Suprapubic skin (tissue), 4 donors: ENCODE measurements around the gene GRID2. TPM values are rescaled to one million over a fixed set of nuclear protein-coding genes. Genes with fewer than 3 reads are reported as not detected.

Experiments
- DNase-seq, 2 donors: peaks; one replicate each; pipeline ENCODE4 v3.0.0-alpha.2; 2019; ENCODE audit warnings: low spot score in 2 of 2
- H3K27ac ChIP-seq: fragments of 200-600 bp; sonication (generic); one replicate; pipeline ENCODE4 v1.5.1; 2019
- H3K27me3 ChIP-seq: fragments of 200-600 bp; sonication (generic); one replicate; pipeline ENCODE4 v1.5.1; 2019
- H3K36me3 ChIP-seq: fragments of 200-600 bp; sonication (generic); one replicate; pipeline ENCODE4 v1.5.1; 2019
- H3K4me1 ChIP-seq: fragments of 200-600 bp; sonication (generic); one replicate; pipeline ENCODE4 v1.5.1; 2019
- H3K4me3 ChIP-seq: fragments of 200-600 bp; sonication (generic); one replicate; pipeline ENCODE4 v1.5.1; 2019; ENCODE audit warnings: mild to moderate bottlenecking
- H3K9me3 ChIP-seq: fragments of 200-600 bp; sonication (generic); one replicate; pipeline ENCODE4 v1.5.1; 2019
- EP300 ChIP-seq: sonication (generic); formaldehyde crosslinking; IDR thresholded peaks from one replicate; pipeline ENCODE4 v1.6.1; 2017; ENCODE audit warnings: antibody characterized with exemption
- POLR2A ChIP-seq, 2 donors: fragments of 450-650 bp; IDR thresholded peaks; one replicate each; pipeline ENCODE4 v1.6.1; 2017; ENCODE audit warnings: antibody characterized with exemption in 2 of 2, mild to moderate bottlenecking in 2 of 2, moderate library complexity in 2 of 2
- POLR2AphosphoS5 ChIP-seq, 3 donors: sonication (generic); formaldehyde crosslinking; IDR thresholded peaks; one replicate each; pipeline ENCODE4 v1.6.1; 2017; ENCODE audit warnings: antibody characterized with exemption in 3 of 3
- WGBS: methylation state at CpG from one replicate; pipeline ENCODE4 v1.1.5; 2018; 5-methylcytosine and 5-hydroxymethylcytosine counted together
- total RNA-seq, 4 donors: library from RNA; depleted of rRNA; stranded (reverse); fragments of >200 nt; gene quantifications; one replicate each; pipeline ENCODE4 v1.1.0, GENCODE V29; 2016
- TF ChIP-seq, protein P1 (sequence below), 2 donors: fragments of 200-600 bp in 1 of 2; fragments of 450-650 bp in 1 of 2; sonication (generic) in 1 of 2; IDR thresholded peaks; one replicate each; pipeline ENCODE4 v1.5.1; 2016 to 2019; ENCODE audit warnings: antibody characterized with exemption in 2 of 2, mild to moderate bottlenecking in 1 of 2, moderate library complexity in 1 of 2

The GRID2 gene
- total RNA-seq, 4 donors from 2014 or later = not detected

- Histone ChIP-seq H3K27me3 (no peaks in the 10 kb centered on the region), H3K4me1 (no peaks in the 10 kb centered on the region), H3K27ac (no peak overlapping the region), H3K36me3 (no peaks in the 10 kb centered on the region), H3K4me3 (no peak overlapping the region), H3K9me3 (no peaks in the 10 kb centered on the region)
- WGBS = 73% methylated on average over 4 of the region's 4 CpGs
- TF ChIP-seq POLR2AphosphoS5 (IDR thresholded peaks at IDR 0.05) (no peak), POLR2A (IDR thresholded peaks at IDR 0.05) (no peak), EP300 (no peak)
- TF ChIP-seq, protein P1, sequence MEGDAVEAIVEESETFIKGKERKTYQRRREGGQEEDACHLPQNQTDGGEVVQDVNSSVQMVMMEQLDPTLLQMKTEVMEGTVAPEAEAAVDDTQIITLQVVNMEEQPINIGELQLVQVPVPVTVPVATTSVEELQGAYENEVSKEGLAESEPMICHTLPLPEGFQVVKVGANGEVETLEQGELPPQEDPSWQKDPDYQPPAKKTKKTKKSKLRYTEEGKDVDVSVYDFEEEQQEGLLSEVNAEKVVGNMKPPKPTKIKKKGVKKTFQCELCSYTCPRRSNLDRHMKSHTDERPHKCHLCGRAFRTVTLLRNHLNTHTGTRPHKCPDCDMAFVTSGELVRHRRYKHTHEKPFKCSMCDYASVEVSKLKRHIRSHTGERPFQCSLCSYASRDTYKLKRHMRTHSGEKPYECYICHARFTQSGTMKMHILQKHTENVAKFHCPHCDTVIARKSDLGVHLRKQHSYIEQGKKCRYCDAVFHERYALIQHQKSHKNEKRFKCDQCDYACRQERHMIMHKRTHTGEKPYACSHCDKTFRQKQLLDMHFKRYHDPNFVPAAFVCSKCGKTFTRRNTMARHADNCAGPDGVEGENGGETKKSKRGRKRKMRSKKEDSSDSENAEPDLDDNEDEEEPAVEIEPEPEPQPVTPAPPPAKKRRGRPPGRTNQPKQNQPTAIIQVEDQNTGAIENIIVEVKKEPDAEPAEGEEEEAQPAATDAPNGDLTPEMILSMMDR (IDR thresholded peaks at IDR 0.05) = no peak
- DNase-seq = no peak
These were observed 782.6 kb downstream of the GRID2 start for GRCh38 chr4:93086356-93086755.

GRCh38 chr4:93092765-93093164, 789.0 kb downstream of the GRID2 start:
- DNase-seq = no peak
- 96% methylated on average over 2 of the region's 2 CpGs for WGBS
- no peaks in the 10 kb centered on the region for H3K36me3 ChIP-seq

GRCh38 chr4:93103042-93103441, 799.3 kb downstream of the GRID2 start:
- 90% methylated on average over 7 of the region's 7 CpGs for WGBS
- Histone ChIP-seq H3K4me3 (no peak overlapping the region), H3K4me1 (no peaks in the 10 kb centered on the region)

More at GRCh38 chr4:93092765-93093164, 789.0 kb downstream of the GRID2 start:
- H3K4me3 ChIP-seq = no peak overlapping the region
- no peaks in the 10 kb centered on the region for H3K4me1 ChIP-seq
- TF ChIP-seq EP300 = no peak
- no peak for TF ChIP-seq POLR2A (IDR thresholded peaks at IDR 0.05)
- TF ChIP-seq, protein P1 (IDR thresholded peaks at IDR 0.05) = no peak
- no peak for TF ChIP-seq POLR2AphosphoS5 (IDR thresholded peaks at IDR 0.05)
- H3K27ac ChIP-seq = no peak overlapping the region
- no peaks in the 10 kb centered on the region for H3K27me3 ChIP-seq
- no peaks in the 10 kb centered on the region for H3K9me3 ChIP-seq

DNA sequence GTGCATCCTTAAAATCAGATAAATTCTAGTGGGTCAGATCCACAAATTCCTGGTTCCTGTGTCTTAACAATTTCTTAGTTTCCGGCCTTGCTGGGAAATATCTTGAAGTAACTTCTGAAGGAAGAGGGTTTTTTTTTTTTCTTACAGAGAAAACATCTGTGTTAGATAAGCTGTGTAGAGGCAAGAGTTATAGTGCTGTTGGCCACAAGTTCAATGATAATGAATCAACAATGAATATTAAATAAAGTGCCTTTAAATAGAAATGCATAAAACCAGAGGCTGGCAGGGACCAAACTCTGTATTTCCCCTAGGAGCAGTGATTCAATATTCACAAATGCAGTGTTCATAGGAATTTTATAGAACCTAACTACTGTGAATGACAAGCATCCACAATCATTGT, 812.9 kb downstream of the GRID2 start:
- Histone ChIP-seq H3K4me3 (no peak overlapping the region), H3K4me1 (no peaks in the 10 kb centered on the region), H3K27ac (no peak overlapping the region), H3K27me3 (no peaks in the 10 kb centered on the region), H3K36me3 (no peaks in the 10 kb centered on the region), H3K9me3 (no peaks in the 10 kb centered on the region)
- TF ChIP-seq, protein P1 (IDR thresholded peaks at IDR 0.05) = no peak
- TF ChIP-seq EP300 = no peak
- TF ChIP-seq POLR2AphosphoS5 (IDR thresholded peaks at IDR 0.05) = no peak
- TF ChIP-seq POLR2A (IDR thresholded peaks at IDR 0.05) = no peak
- DNase-seq = no peak
- 52% methylated on average over 1 of the region's 1 CpG for WGBS

More at GRCh38 chr4:93103042-93103441, 799.3 kb downstream of the GRID2 start:
- no peaks in the 10 kb centered on the region for H3K36me3 ChIP-seq
- no peaks in the 10 kb centered on the region for H3K9me3 ChIP-seq
- no peaks in the 10 kb centered on the region for H3K27me3 ChIP-seq
- DNase-seq = no peak
- no peak overlapping the region for H3K27ac ChIP-seq
- TF ChIP-seq EP300 (no peak), POLR2AphosphoS5 (IDR thresholded peaks at IDR 0.05) (no peak), POLR2A (IDR thresholded peaks at IDR 0.05) (no peak)
- TF ChIP-seq, protein P1 (IDR thresholded peaks at IDR 0.05) = no peak

DNA sequence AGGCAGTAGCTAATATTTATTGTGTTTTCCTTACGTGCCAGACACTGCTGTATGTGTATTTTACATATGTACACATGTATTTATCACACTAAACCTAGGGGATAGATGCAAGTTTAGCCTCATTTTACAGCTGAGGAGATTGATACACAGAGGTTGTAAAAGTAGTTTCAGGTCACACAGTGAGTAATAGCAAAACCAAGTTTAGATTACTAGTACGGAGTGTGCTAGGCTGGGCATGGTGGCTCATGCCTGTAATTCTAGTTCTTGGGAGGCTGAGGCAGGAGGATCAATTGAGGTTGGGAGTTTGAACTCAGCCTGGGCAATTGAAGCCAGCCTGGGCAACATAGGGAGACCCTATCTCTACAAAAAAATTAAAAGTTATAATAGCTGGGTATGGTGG, 823.7 kb downstream of the GRID2 start:
- no peaks in the 10 kb centered on the region for H3K4me1 ChIP-seq
- H3K4me3 ChIP-seq = no peak overlapping the region
- H3K9me3 ChIP-seq = no peaks in the 10 kb centered on the region
- H3K27ac ChIP-seq = no peak overlapping the region
- H3K27me3 ChIP-seq = no peaks in the 10 kb centered on the region
- TF ChIP-seq EP300 = no peak
- TF ChIP-seq, protein P1 (IDR thresholded peaks at IDR 0.05) = no peak
- TF ChIP-seq POLR2AphosphoS5 (IDR thresholded peaks at IDR 0.05) = no peak
- no peak for TF ChIP-seq POLR2A (IDR thresholded peaks at IDR 0.05)
- H3K36me3 ChIP-seq = no peaks in the 10 kb centered on the region
- 89% methylated on average over 2 of the region's 2 CpGs for WGBS
- DNase-seq = no peak
